ENCODE data around the gene EXTL2. TPM values are rescaled to one million over a fixed set of nuclear protein-coding genes. Genes with fewer than 3 reads are reported as not detected.
"Not testable (repeated sequence)": the region's sequence is repeated elsewhere in the genome, so short reads cannot be mapped to it uniquely, and the experiment has no call there.

EXTL2 gene
- total RNA-seq, 1 donor from 2014 or later = 13.4 TPM

GRCh38 chr1:100852976-100853375, 41.7 kb downstream of the EXTL2 start:
- DNase-seq = no peak

- no peak for DNase-seq
Observed at GRCh38 chr1:100851726-100852125, 42.9 kb downstream of the EXTL2 start.

GRCh38 chr1:100847361-100848082, 47.1 kb downstream of the EXTL2 start:
- DNase-seq = peak; percentile 51

GRCh38 chr1:100843160-100843559, 51.5 kb downstream of the EXTL2 start:
- not testable (repeated sequence) for DNase-seq

GRCh38 chr1:100835866-100836842, 58.5 kb downstream of the EXTL2 start:
- peak; percentile 79 for DNase-seq

GRCh38 chr1:100834777-100835660, 59.6 kb downstream of the EXTL2 start:
- DNase-seq = peak; percentile 49

- DNase-seq = no peak
Observed at GRCh38 chr1:100832694-100833428, 61.8 kb downstream of the EXTL2 start.

GRCh38 chr1:100825666-100826065, 69.0 kb downstream of the EXTL2 start:
- DNase-seq = not testable (repeated sequence)

Other genes with a start within 250 kb of the EXTL2 start
- gene VCAM1, start 175.1 kb downstream of the EXTL2 start, total RNA-seq = 6.2 and 24.5 TPM in 2 replicates
- 43.1 and 43.7 TPM in 2 replicates for gene SLC30A7, start 1.2 kb upstream of the EXTL2 start, total RNA-seq
- gene DPH5, start 130.9 kb upstream of the EXTL2 start, total RNA-seq = 19.8 and 21.3 TPM in 2 replicates